Osteocyte (in vitro differentiated cells): ENCODE measurements around the gene INPP1. TPM values are rescaled to one million over a fixed set of nuclear protein-coding genes. Genes with fewer than 3 reads are reported as not detected.
"Not testable (repeated sequence)": the region's sequence is repeated elsewhere in the genome, so short reads cannot be mapped to it uniquely, and the experiment has no call there.

Experiments used
- DNase-seq: peaks from one replicate; pipeline ENCODE4 v3.0.0; 2021; ENCODE audit warnings: mixed read lengths; ENCODE audit not compliant: unreplicated experiment; ENCODE audit errors: extremely low spot score
- H3K27ac Mint-ChIP-seq: one replicate; pipeline ENCODE4 v1.8.0; 2021; ENCODE audit warnings: mild to moderate bottlenecking, mixed read lengths; ENCODE audit not compliant: unreplicated experiment
- H3K27me3 Mint-ChIP-seq: one replicate; pipeline ENCODE4 v1.8.0; 2021; ENCODE audit warnings: mixed read lengths; ENCODE audit not compliant: unreplicated experiment
- H3K36me3 Mint-ChIP-seq: one replicate; pipeline ENCODE4 v1.8.0; 2021; ENCODE audit warnings: mixed read lengths; ENCODE audit not compliant: unreplicated experiment
- H3K4me1 Mint-ChIP-seq: one replicate; pipeline ENCODE4 v1.8.0; 2021; ENCODE audit warnings: mixed read lengths; ENCODE audit not compliant: unreplicated experiment
- H3K4me3 Mint-ChIP-seq: one replicate; pipeline ENCODE4 v1.8.0; 2021; ENCODE audit warnings: mild to moderate bottlenecking, moderate library complexity, mixed read lengths; ENCODE audit not compliant: unreplicated experiment
- H3K9me3 Mint-ChIP-seq: one replicate; pipeline ENCODE4 v1.8.0; 2021; ENCODE audit warnings: mixed read lengths; ENCODE audit not compliant: unreplicated experiment
- CTCF ChIP-seq: fragments of 200-600 bp; sonication (generic); IDR thresholded peaks from 2 replicates; pipeline ENCODE4 v1.5.0; 2021; ENCODE audit warnings: antibody characterized with exemption, mild to moderate bottlenecking, moderate library complexity
- total RNA-seq: library from RNA; stranded (reverse); gene quantifications from 2 replicates; pipeline ENCODE4 v1.2.1, GENCODE V29; 2021

Gene INPP1
- total RNA-seq, 1 donor from 2014 or later = 17.3 TPM

GRCh38 chr2:190304404-190304803, 39.0 kb upstream of the INPP1 start:
- H3K36me3 Mint-ChIP-seq = peaks cover 40% of the 10 kb centered on the region
- H3K4me1 Mint-ChIP-seq = no peaks in the 10 kb centered on the region

GRCh38 chr2:190308031-190308430, 35.4 kb upstream of the INPP1 start:
- H3K4me3 Mint-ChIP-seq = no peak overlapping the region
- no peak for TF ChIP-seq CTCF
- H3K4me1 Mint-ChIP-seq = no peaks in the 10 kb centered on the region
- H3K27ac Mint-ChIP-seq = no peak overlapping the region
- no peaks in the 10 kb centered on the region for H3K27me3 Mint-ChIP-seq
- no peaks in the 10 kb centered on the region for H3K9me3 Mint-ChIP-seq
- peaks cover 19% of the 10 kb centered on the region for H3K36me3 Mint-ChIP-seq
- DNase-seq = no peak

More at GRCh38 chr2:190304404-190304803, 39.0 kb upstream of the INPP1 start:
- no peak overlapping the region for H3K27ac Mint-ChIP-seq
- peaks cover 8% of the 10 kb centered on the region for H3K9me3 Mint-ChIP-seq
- H3K27me3 Mint-ChIP-seq = no peaks in the 10 kb centered on the region
- no peak for TF ChIP-seq CTCF
- no peak overlapping the region for H3K4me3 Mint-ChIP-seq
- DNase-seq = no peak

GRCh38 chr2:190311893-190312634, 31.3 kb upstream of the INPP1 start:
- Mint-ChIP-seq H3K4me3 (no peak overlapping the region), H3K27me3 (no peaks in the 10 kb centered on the region), H3K36me3 (peaks cover 16% of the 10 kb centered on the region), H3K27ac (no peak overlapping the region), H3K4me1 (peaks cover 15% of the 10 kb centered on the region), H3K9me3 (no peaks in the 10 kb centered on the region)
- TF ChIP-seq CTCF = no peak
- no peak for DNase-seq

GRCh38 chr2:190312635-190313025, 30.8 kb upstream of the INPP1 start:
- H3K4me3 Mint-ChIP-seq, DNase-seq, H3K9me3 Mint-ChIP-seq, H3K27ac Mint-ChIP-seq, H3K27me3 Mint-ChIP-seq: not testable (repeated sequence)
- peaks cover 14% of the 10 kb centered on the region for H3K36me3 Mint-ChIP-seq
- H3K4me1 Mint-ChIP-seq = peaks cover 20% of the 10 kb centered on the region

DNA sequence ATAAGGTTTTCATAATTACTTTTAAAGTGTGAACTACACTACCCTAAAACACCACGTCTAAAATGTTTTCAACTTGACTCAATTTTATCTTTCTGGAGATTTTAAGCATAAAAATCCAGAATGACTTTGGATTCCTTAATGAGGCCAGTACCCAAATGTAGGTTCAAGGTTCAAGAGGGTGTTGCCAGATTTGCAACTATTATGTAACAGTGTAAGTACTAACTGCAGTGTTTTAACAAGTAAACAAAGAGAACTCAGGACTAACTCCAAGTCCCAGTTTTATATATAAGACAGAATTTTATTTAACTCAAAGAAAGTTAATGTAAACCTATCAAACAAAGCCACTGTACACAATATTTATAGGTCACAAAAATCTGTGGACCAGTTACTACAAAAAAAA, 29.5 kb upstream of the INPP1 start:
- no peak for TF ChIP-seq CTCF
- Mint-ChIP-seq H3K9me3 (no peaks in the 10 kb centered on the region), H3K4me3 (no peak overlapping the region), H3K27ac (no peak overlapping the region), H3K4me1 (peaks cover 29% of the 10 kb centered on the region), H3K27me3 (no peaks in the 10 kb centered on the region), H3K36me3 (peaks cover 11% of the 10 kb centered on the region)
- no peak for DNase-seq
